OCI-LY1 (cell line): Measurements from ENCODE around the gene METTL25.

ENCODE experiments used
- H2AFZ ChIP-seq: fragments of 200-600 bp; sonication (generic), shearing (Covaris generic); 2 replicates; pipeline ENCODE4 v1.6.0; 2014; ENCODE audit warnings: antibody characterized with exemption, mild to moderate bottlenecking, low read length
- H3F3A ChIP-seq: fragments of 200-600 bp; sonication (generic), shearing (Covaris generic); 2 replicates; pipeline ENCODE4 v1.6.0; 2014; ENCODE audit warnings: mild to moderate bottlenecking, antibody characterized with exemption, low read length, moderate library complexity; ENCODE audit not compliant: insufficient read depth
- H3K27ac ChIP-seq: fragments of 200-600 bp; sonication (generic); 2 replicates; pipeline ENCODE4 v1.5.1; 2014; ENCODE audit warnings: low read length, mixed run types, mild to moderate bottlenecking, low read depth; ENCODE audit not compliant: poor library complexity, severe bottlenecking
- H3K27me3 ChIP-seq: fragments of 200-600 bp; sonication (generic); 2 replicates; pipeline ENCODE4 v1.6.0; 2014; ENCODE audit warnings: antibody characterized with exemption, mild to moderate bottlenecking, low read length, moderate library complexity; ENCODE audit not compliant: insufficient read depth
- H3K36me3 ChIP-seq: fragments of 200-600 bp; sonication (generic); 2 replicates; pipeline ENCODE4 v1.6.1; 2014; ENCODE audit warnings: mild to moderate bottlenecking, antibody characterized with exemption, low read length, moderate library complexity, mixed read lengths; ENCODE audit not compliant: insufficient read depth
- H3K4me1 ChIP-seq: fragments of 200-600 bp; sonication (generic); 2 replicates; pipeline ENCODE4 v1.5.1; 2014; ENCODE audit warnings: mild to moderate bottlenecking, low read length, moderate library complexity; ENCODE audit not compliant: insufficient read depth, severe bottlenecking
- H3K4me2 ChIP-seq: fragments of 200-600 bp; sonication (generic), shearing (Covaris generic); 2 replicates; pipeline ENCODE4 v1.6.1; 2014; ENCODE audit warnings: low read length
- H3K4me3 ChIP-seq: fragments of 200-600 bp; sonication (generic); 2 replicates; pipeline ENCODE4 v1.5.1; 2014; ENCODE audit warnings: low read length, low read depth, mild to moderate bottlenecking, mixed read lengths; ENCODE audit not compliant: poor library complexity, severe bottlenecking
- H3K79me2 ChIP-seq: fragments of 200-600 bp; shearing (Covaris generic); 2 replicates; pipeline ENCODE4 v1.6.1; 2016; ENCODE audit warnings: mixed run types, low read length, mixed read lengths; ENCODE audit not compliant: insufficient read depth
- H3K9ac ChIP-seq: fragments of 200-600 bp; sonication (generic), shearing (Covaris generic); 2 replicates; pipeline ENCODE4 v1.6.1; 2014; ENCODE audit warnings: mild to moderate bottlenecking, low read length, mixed read lengths
- H3K9me2 ChIP-seq: fragments of 200-600 bp; sonication (generic), shearing (Covaris generic); 2 replicates; pipeline ENCODE4 v1.6.1; 2014; ENCODE audit warnings: low read depth, mild to moderate bottlenecking, low read length, mixed read lengths
- H3K9me3 ChIP-seq: fragments of 200-600 bp; shearing (Covaris generic); 2 replicates; pipeline ENCODE4 v1.6.1; 2014; ENCODE audit warnings: low read length, mixed read lengths
- H4K20me1 ChIP-seq: fragments of 200-600 bp; sonication (generic), shearing (Covaris generic); 2 replicates; pipeline ENCODE4 v1.6.0; 2016; ENCODE audit warnings: mild to moderate bottlenecking, low read length; ENCODE audit not compliant: insufficient read depth
- CTCF ChIP-seq: fragments of 200-600 bp; sonication (generic), shearing (Covaris generic); IDR thresholded peaks from 2 replicates; pipeline ENCODE4 v1.5.1; 2017; ENCODE audit warnings: mild to moderate bottlenecking, antibody characterized with exemption, low read length, moderate library complexity, mixed read lengths
- EZH2 ChIP-seq: fragments of 200-600 bp; sonication (generic), shearing (Covaris generic); IDR thresholded peaks from 2 replicates; pipeline ENCODE4 v1.8.0; 2017; ENCODE audit warnings: borderline replicate concordance, mixed run types, mild to moderate bottlenecking, antibody characterized with exemption, low read length, moderate library complexity, mixed read lengths

Gene METTL25

GRCh38 chr12:82426586-82426985, 68.3 kb downstream of the METTL25 start:
- no peaks in the 10 kb centered on the region for H3K4me1 ChIP-seq
- no peak overlapping the region for H3K27ac ChIP-seq
- H3K27me3 ChIP-seq: no peaks in the 10 kb centered on the region
- no peaks in the 10 kb centered on the region for H3K79me2 ChIP-seq
- H3K4me2 ChIP-seq: no peak overlapping the region
- no peaks in the 10 kb centered on the region for H3K36me3 ChIP-seq
- no peaks in the 10 kb centered on the region for H4K20me1 ChIP-seq
- TF ChIP-seq EZH2 (no peak), CTCF (no peak)
- no peaks in the 10 kb centered on the region for H3K9me3 ChIP-seq
- no peak overlapping the region for H2AFZ ChIP-seq
- no peak overlapping the region for H3K4me3 ChIP-seq
- H3K9me2 ChIP-seq: no peaks in the 10 kb centered on the region
- no peaks in the 10 kb centered on the region for H3F3A ChIP-seq
- H3K9ac ChIP-seq: no peak overlapping the region

GRCh38 chr12:82430541-82431145, 72.3 kb downstream of the METTL25 start:
- H3K36me3 ChIP-seq: no peaks in the 10 kb centered on the region
- TF ChIP-seq EZH2: no peak
- TF ChIP-seq CTCF: no peak
- no peak overlapping the region for H3K4me2 ChIP-seq
- H3K9me2 ChIP-seq: no peaks in the 10 kb centered on the region
- H3K27ac ChIP-seq: no peak overlapping the region
- H3K4me1 ChIP-seq: no peaks in the 10 kb centered on the region
- no peak overlapping the region for H3K9ac ChIP-seq
- no peaks in the 10 kb centered on the region for H3K79me2 ChIP-seq
- no peak overlapping the region for H3K4me3 ChIP-seq
- H4K20me1 ChIP-seq: no peaks in the 10 kb centered on the region
- no peaks in the 10 kb centered on the region for H3K9me3 ChIP-seq
- H2AFZ ChIP-seq: no peak overlapping the region
- H3K27me3 ChIP-seq: no peaks in the 10 kb centered on the region
- H3F3A ChIP-seq: no peaks in the 10 kb centered on the region

- Histone ChIP-seq H3K27me3 (no peaks in the 10 kb centered on the region), H3K4me3 (no peak overlapping the region)
- TF ChIP-seq EZH2 (no peak), CTCF (no peak)
Observed at GRCh38 chr12:82434392-82434911, 76.1 kb downstream of the METTL25 start.

More at GRCh38 chr12:82434392-82434911, 76.1 kb downstream of the METTL25 start:
- Histone ChIP-seq H3K27ac (no peak overlapping the region), H3F3A (no peaks in the 10 kb centered on the region), H2AFZ (no peak overlapping the region), H3K9me3 (no peaks in the 10 kb centered on the region), H3K4me2 (no peak overlapping the region), H3K4me1 (peaks cover 5% of the 10 kb centered on the region), H3K36me3 (no peaks in the 10 kb centered on the region), H3K79me2 (no peaks in the 10 kb centered on the region), H3K9me2 (no peaks in the 10 kb centered on the region), H3K9ac (no peak overlapping the region), H4K20me1 (no peaks in the 10 kb centered on the region)
